ENCODE data around the gene MTRFR.
"Not testable (repeated sequence)": the region's sequence is repeated elsewhere in the genome, so short reads cannot be mapped to it uniquely, and the experiment has no call there.

MTRFR gene

DNA sequence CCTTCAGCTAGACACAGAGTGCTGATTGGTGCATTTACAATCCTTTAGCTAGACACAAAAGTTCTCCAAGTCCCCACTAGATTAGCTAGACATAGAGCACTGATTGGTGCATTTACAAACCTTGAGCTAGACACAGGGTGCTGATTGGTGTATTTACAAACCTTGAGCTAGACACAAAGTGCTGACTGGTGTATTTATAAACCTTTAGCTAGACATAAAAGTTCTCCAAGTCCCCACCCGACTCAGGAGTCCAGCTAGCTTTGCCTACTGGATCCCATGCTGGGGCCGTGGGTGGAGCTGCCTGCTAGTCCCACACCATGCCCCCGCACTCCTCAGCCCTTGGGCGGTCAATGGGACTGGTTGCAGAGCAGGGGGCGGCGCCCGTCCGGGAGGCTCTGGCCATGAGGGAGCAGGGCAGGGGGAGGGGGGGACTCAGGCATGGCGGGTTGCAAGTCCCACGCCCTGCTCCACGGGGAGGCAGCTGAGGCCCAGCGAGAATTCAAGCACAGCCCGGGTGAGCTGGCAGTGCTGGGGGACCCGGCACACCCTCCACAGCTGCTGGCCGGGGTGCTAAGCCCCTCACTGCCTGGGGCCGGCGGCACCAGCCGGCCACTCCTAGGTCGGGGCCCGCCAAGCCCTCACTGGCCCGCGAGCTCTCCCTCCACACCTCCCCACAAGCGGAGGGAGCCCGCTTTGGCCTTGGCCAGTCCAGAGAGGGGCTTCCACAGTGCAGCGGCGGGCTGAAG lies 15.9 kb downstream of the MTRFR start:
- not testable (repeated sequence) for DNase-seq (ENCODE audit: low spot score)

DNA sequence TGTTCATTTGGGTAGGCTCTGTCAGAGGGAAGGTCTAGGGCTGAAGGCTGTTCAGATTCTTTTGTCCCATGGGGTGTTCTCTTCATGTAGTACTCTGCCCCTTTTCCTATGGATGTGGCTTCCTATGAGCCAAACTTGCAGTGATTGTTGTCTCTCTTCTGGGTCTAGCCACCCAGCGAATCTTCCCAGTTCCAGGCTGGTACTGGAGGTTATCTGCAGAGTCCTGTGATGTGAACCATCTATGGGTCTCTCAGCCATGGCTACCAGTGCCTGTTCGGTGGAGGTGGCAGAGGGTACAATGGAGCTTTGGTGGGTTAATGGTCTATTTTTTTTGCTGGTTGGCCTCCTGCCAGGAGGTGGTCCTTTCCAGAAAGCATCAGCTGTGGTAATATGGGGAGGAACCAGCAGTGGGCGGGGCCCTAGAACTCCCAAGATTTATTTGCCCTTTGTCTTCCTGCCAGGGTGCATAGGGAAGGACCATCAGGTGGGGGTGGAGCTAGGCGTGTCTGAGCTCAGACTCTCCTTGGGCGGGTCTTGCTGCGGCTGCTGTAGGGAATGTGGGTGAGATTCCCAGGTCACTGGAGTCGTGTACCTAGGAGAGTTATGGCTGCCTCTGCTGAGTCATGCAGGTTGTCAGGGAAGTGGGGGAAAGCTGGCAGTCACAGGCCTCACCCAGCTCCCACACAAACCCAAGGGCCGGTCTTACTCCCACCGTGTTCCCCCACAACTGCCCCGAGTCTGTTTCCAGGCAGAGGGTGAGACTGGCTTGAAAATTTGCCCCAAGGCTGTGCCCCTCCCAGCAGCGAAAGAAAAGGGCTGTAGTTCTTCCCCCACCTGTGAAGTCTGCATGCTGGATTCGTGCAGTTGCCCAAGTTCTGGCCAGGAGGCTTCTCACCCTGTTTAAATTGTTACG lies 17.5 kb downstream of the MTRFR start:
- DNase-seq (ENCODE audit: low spot score): no peak

GRCh38 chr12:123251403-123252076 lies 18.3 kb downstream of the MTRFR start:
- no peak for DNase-seq (ENCODE audit: low spot score)

GRCh38 chr12:123252365-123252764 lies 19.1 kb downstream of the MTRFR start:
- DNase-seq (ENCODE audit: low spot score): not testable (repeated sequence)

DNA sequence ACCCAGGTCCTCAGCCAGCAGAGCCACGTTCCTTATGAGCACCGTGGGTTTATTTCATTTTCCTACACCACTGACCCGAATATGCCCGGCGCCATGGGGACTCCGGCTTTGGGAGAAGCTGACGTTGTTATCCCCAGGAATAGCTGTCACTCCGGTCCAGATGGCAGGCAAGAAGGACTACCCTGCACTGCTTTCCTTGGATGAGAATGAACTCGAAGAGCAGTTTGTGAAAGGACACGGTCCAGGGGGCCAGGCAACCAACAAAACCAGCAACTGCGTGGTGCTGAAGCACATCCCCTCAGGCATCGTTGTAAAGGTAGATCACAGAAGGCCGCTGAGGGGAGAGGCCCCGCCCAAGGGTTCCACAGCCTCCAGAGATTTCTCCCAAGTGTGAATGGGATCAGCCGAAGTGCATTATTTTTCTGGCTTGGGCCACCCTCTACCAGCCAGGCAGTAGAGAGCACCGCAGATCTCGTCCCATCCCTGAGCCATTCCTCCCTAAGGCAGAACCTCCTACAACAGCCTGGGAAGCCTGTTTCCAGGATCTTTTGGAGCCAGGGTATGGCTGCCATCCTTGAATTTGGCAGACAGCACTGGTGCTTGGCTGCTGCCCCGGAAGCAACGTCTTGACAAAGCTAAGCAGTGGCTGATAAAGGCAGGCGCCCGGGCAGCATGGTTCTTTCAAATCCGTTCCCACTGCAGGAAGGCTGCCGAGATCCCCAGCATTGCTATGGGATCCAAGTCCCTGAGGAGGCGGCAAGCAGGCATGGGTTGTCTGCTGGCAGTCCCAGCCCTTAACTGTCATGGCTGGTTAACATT lies 20.6 kb downstream of the MTRFR start:
- no peak for DNase-seq (ENCODE audit: low spot score)

DNA sequence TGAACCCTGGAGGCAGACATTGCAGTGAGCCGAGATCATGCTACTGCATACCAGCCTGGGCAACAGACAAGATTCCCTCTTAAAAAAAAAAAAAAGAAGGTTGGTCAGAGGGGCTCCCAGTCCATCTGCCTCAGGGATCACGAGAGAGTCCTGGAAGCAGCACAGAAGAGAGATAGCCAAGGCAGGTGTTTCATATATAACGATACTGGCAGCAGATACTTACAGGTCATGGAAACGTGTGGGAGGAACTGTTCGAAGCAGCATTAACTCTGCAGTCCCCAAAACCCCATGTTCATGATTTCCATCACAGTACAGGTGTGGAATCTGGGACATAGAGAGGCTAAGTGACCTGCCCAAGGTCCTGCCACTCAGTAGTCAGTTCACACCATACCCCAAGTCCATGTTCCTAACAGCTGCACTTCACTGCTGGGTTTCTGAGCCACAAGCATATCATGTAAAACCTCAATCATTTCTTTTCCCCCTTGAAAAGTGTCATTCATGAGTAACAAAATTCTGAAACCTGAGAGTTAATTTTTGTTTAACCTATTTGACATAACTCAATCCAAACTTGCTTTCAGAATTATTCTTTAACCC lies 21.7 kb downstream of the MTRFR start:
- DNase-seq (ENCODE audit: low spot score): no peak

- no peak for DNase-seq (ENCODE audit: low spot score)
Measured at GRCh38 chr12:123258593-123258992, 25.4 kb downstream of the MTRFR start.

GRCh38 chr12:123260081-123260480 lies 26.8 kb downstream of the MTRFR start:
- DNase-seq (ENCODE audit: low spot score): no peak

DNA sequence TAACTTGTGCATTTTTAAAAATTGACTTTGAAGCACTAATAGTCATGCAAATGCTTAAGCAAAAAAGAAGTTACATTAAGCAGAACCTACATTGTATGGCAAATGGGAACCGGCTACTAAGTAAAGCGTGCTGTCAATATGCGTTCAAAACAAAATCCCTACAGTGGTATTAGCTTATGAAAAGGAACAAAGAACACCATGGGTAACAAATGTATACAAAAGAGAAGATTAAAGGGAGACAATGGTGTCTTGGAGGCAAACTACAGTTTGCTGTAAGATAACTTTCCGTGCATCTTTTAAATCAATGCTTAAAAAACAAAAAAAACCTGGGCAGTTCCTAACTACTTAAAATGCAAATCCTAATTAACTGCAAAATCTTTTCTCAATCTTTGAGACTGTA lies 28.0 kb downstream of the MTRFR start:
- no peak for DNase-seq (ENCODE audit: low spot score)

GRCh38 chr12:123263196-123263817 lies 30.1 kb downstream of the MTRFR start:
- DNase-seq (ENCODE audit: low spot score): no peak

GRCh38 chr12:123264642-123265041 lies 31.4 kb downstream of the MTRFR start:
- DNase-seq (ENCODE audit: low spot score): no peak

DNA sequence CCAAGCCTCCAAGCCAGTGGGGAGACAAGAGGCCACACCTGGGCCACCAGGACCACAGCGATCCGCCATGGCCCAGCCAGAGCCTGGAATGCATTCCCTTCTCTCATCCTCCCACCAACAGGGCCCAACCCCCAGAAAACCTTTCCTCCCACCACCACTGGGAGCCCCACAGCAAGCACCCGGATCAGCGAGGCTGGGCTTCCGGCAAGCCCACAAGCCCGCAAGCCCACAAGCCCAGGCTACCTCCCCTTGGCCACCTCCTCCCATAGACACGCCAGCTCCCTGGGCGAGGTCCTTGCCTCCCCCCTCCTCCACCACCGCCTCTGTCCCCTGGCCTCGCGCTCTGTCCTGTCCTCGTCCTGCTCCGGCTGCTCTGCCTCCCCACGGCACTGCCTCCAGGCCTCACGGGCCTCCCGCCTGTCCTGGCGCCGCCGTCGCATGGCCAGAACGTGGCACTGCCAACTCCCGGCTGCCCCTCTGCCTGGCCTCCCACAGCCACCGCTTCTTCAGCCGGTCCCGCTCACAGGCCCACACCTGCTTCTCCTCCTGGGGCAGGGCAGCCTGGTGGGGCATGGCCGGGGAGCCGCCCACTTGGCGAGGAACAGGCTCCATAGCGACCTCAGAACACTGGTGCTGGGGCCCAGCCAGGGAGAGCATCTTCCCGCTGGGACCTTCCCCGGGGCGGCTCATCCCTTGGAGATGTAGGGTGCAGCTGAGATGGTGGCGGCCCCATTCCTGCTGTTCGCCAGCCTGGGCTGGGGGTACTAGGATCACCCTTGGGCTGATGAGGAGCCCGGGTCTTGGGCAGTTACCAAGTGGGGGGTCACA lies 32.8 kb downstream of the MTRFR start:
- no peak for DNase-seq (ENCODE audit: low spot score)

- no peak for DNase-seq (ENCODE audit: low spot score)
Measured at GRCh38 chr12:123266679-123267277, 33.5 kb downstream of the MTRFR start.

GRCh38 chr12:123267335-123267920 lies 34.2 kb downstream of the MTRFR start:
- no peak for DNase-seq (ENCODE audit: low spot score)

- DNase-seq (ENCODE audit: low spot score): no peak
Measured at GRCh38 chr12:123267991-123268843, 35.0 kb downstream of the MTRFR start.

DNA sequence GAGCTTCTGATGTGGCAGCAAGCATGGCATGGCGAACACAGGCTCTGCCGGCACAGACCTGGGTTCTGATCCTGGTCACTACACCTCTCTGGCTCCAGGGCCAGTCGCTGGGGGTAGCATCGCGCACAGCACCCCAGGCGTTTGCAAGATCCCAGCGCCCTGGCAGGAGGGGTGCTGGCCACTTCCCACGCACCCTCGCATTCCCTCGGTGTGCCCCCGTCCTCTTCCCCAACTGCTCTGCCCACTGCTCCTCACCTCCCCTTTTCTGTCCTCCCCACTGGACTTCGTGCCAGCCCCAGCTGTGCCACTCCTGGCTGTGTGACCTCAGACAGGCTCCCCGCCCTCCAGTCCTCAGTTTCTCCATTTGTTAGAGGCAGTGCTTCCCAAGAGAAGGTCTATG lies 35.6 kb downstream of the MTRFR start:
- no peak for DNase-seq (ENCODE audit: low spot score)

DNA sequence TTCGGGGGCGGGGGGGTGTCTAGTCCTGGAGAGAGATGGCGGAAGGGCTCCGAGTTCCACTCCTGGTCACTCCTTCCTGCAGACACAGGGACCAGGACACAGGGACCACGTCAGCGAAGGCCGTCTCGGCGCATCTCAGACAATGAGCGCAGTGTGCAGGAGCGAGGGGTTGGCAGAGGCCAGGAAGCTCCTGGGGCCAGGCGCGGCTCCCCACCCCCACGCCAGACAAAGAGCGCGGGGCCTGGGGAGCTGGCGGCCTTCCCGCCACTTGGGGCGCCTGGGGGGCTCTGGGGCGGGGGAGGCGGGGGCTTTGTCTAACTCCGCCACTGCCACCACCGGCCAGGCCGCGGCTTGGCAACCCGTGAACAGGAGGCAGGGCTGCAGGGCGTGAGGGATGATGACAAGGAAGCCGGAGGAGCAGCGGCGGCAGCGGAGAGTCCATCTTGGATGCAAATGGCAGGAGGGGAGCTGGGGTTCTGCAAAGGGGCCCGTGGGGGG lies 36.2 kb downstream of the MTRFR start:
- no peak for DNase-seq (ENCODE audit: low spot score)

DNA sequence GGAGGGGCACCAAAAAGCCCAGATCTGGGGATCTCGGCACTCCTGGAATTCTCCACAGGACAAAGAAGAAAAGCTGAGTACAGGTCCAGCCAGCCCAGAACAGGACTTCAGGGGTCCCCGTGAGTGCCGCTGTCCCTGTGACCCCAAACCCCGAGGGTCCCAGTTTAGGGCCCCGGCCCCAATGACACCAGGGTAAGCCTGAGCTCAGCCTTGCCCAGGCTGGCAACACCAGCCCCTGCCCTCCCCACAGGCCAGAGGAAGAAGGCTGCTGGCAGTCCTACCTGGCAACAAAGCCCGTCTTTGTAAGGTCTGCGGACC lies 36.6 kb downstream of the MTRFR start:
- no peak for DNase-seq (ENCODE audit: low spot score)
